SK-N-SH (cell line): ENCODE measurements around the gene RAB26. TPM values are rescaled to one million over a fixed set of nuclear protein-coding genes. Genes with fewer than 3 reads are reported as not detected.

Experiments
- CTCF ChIA-PET: fragments of 300-600, 350-600 bp; formaldehyde crosslinking; extraction: SDS; loops from one replicate; lab custom pipeline; 2021; lab: Yijun Ruan, JAX
- POLR2A ChIA-PET: fragments of 350-600 bp; sonication (Branson Sonifier 250); formaldehyde crosslinking; extraction: SDS; loops from one replicate; lab custom pipeline; 2020; ENCODE audit warnings: antibody characterized with exemption, inconsistent platforms; lab: Yijun Ruan, JAX
- DNase-seq: peaks from one replicate; pipeline ENCODE4 v3.0.0; 2012
- H2AFZ ChIP-seq: fragments of 200-600 bp; sonication (generic); 2 replicates; pipeline ENCODE4 v1.8.1; 2016; ENCODE audit warnings: antibody characterized with exemption, mild to moderate bottlenecking, low read depth
- H3F3A ChIP-seq: fragments of 200-600 bp; sonication (generic); replicated peaks from 2 replicates; pipeline ENCODE3; 2016; ENCODE audit warnings: antibody characterized with exemption, mild to moderate bottlenecking; ENCODE audit not compliant: insufficient read depth
- H3K27ac ChIP-seq, 2 experiments: fragments of 200-500 bp in 1 of 2; fragments of 200-600 bp in 1 of 2; sonication (Bioruptor generic) in 1 of 2; sonication (generic), shearing (Covaris generic) in 1 of 2; 2 replicates each; pipeline versions ENCODE4 v1.5.1 to v1.6.1; 2014 to 2016; ENCODE audit warnings: low read depth in 2 of 2, inconsistent platforms in 1 of 2, low read length in 1 of 2, mild to moderate bottlenecking in 1 of 2, mixed read lengths in 1 of 2
- H3K27me3 ChIP-seq: fragments of 200-600 bp; sonication (generic), shearing (Covaris generic); 2 replicates; pipeline ENCODE4 v1.6.1; 2016; ENCODE audit warnings: mixed run types; ENCODE audit not compliant: insufficient read depth
- H3K36me3 ChIP-seq, 2 experiments: fragments of 200-500 bp in 1 of 2; fragments of 200-600 bp in 1 of 2; sonication (Bioruptor generic) in 1 of 2; sonication (generic) in 1 of 2; replicated peaks in 1 of 2; 2 replicates each; pipeline versions ENCODE3 to v1.5.1; 2014 to 2016; ENCODE audit warnings: low read length in 1 of 2, mild to moderate bottlenecking in 1 of 2; ENCODE audit not compliant: insufficient read depth in 2 of 2, control insufficient read depth in 1 of 2
- H3K4me1 ChIP-seq, 2 experiments: fragments of 200-500 bp in 1 of 2; fragments of 200-600 bp in 1 of 2; sonication (Bioruptor generic) in 1 of 2; sonication (generic), shearing (Covaris generic) in 1 of 2; 2 replicates each; pipeline versions ENCODE4 v1.5.1 to v1.6.1; 2014 to 2016; ENCODE audit warnings: low read depth in 1 of 2, low read length in 1 of 2, mixed run types in 1 of 2; ENCODE audit not compliant: insufficient read depth in 2 of 2, control insufficient read depth in 1 of 2
- H3K4me2 ChIP-seq: fragments of 200-600 bp; sonication (generic), shearing (Covaris generic); 2 replicates; pipeline ENCODE4 v1.6.1; 2017; ENCODE audit warnings: mixed run types
- H3K4me3 ChIP-seq, 2 experiments: fragments of 200-500 bp in 1 of 2; fragments of 200-600 bp in 1 of 2; sonication (Bioruptor generic) in 1 of 2; sonication (generic), shearing (Covaris generic) in 1 of 2; 2 replicates each; pipeline versions ENCODE4 v1.5.1 to v1.8.1; 2014 to 2016; ENCODE audit warnings: low read depth in 2 of 2, inconsistent platforms in 1 of 2, low read length in 1 of 2, mild to moderate bottlenecking in 1 of 2, mixed read lengths in 1 of 2, moderate library complexity in 1 of 2
- H3K79me2 ChIP-seq: fragments of 200-600 bp; sonication (generic); 2 replicates; pipeline ENCODE4 v1.8.1; 2017; ENCODE audit warnings: mild to moderate bottlenecking; ENCODE audit not compliant: insufficient read depth
- H3K9ac ChIP-seq: fragments of 200-600 bp; sonication (generic); 2 replicates; pipeline ENCODE4 v1.6.1; 2017; ENCODE audit warnings: mixed run types
- H3K9me2 ChIP-seq: fragments of 200-600 bp; sonication (generic); 2 replicates; pipeline ENCODE4 v1.6.1; 2017; ENCODE audit warnings: mixed run types
- H3K9me3 ChIP-seq: fragments of 200-600 bp; sonication (generic); 2 replicates; pipeline ENCODE4 v1.6.1; 2017; ENCODE audit warnings: mixed run types, mild to moderate bottlenecking, moderate library complexity
- H4K20me1 ChIP-seq: fragments of 200-600 bp; sonication (generic); 2 replicates; pipeline ENCODE4 v1.6.1; 2017; ENCODE audit warnings: mild to moderate bottlenecking, mixed run types; ENCODE audit not compliant: insufficient read depth
- ELF1 ChIP-seq: IDR thresholded peaks from 2 replicates; pipeline ENCODE4 v1.4.0; 2012
- FOSL2 ChIP-seq: IDR thresholded peaks from 2 replicates; pipeline ENCODE4 v1.4.0; 2012; ENCODE audit warnings: low read depth, mild to moderate bottlenecking, moderate library complexity, borderline replicate concordance
- IRF3 ChIP-seq: fragments of 150-350 bp; IDR thresholded peaks from 2 replicates; pipeline ENCODE4 v1.6.1; 2016; ENCODE audit warnings: mild to moderate bottlenecking, low read depth, low read length
- MEF2A ChIP-seq: IDR thresholded peaks from 2 replicates; pipeline ENCODE4 v1.4.0; 2012; ENCODE audit warnings: low read depth, borderline replicate concordance
- MXI1 ChIP-seq: IDR thresholded peaks from 2 replicates; pipeline ENCODE4 v1.6.1; 2012; ENCODE audit warnings: mild to moderate bottlenecking, low read depth, low read length, improper control_type of control experiment
- NFIC ChIP-seq: IDR thresholded peaks from 2 replicates; pipeline ENCODE4 v1.4.0; 2012; ENCODE audit warnings: borderline replicate concordance
- NRF1 ChIP-seq: IDR thresholded peaks from 2 replicates; pipeline ENCODE4 v1.6.1; 2012; ENCODE audit warnings: low read depth, mild to moderate bottlenecking, low read length
- RAD21 ChIP-seq: IDR thresholded peaks from 2 replicates; pipeline ENCODE4 v1.6.1; 2012; ENCODE audit warnings: mild to moderate bottlenecking, low read length
- RFX5 ChIP-seq: IDR thresholded peaks from 2 replicates; pipeline ENCODE4 v1.6.1; 2012; ENCODE audit warnings: mild to moderate bottlenecking, improper control_type of control experiment, low read length
- RXRA ChIP-seq: IDR thresholded peaks from 2 replicates; pipeline ENCODE4 v1.4.0; 2012; ENCODE audit warnings: low read depth, mild to moderate bottlenecking, borderline replicate concordance
- TEAD4 ChIP-seq: IDR thresholded peaks from 2 replicates; pipeline ENCODE4 v1.4.0; 2012; ENCODE audit warnings: mild to moderate bottlenecking, borderline replicate concordance; ENCODE audit not compliant: insufficient read depth
- USF2 ChIP-seq: fragments of 150-350 bp; IDR thresholded peaks from 2 replicates; pipeline ENCODE4 v1.6.1; 2017; ENCODE audit warnings: antibody characterized with exemption, low read length, low read depth, borderline replicate concordance
- YY1 ChIP-seq: IDR thresholded peaks from 2 replicates; pipeline ENCODE4 v1.4.0; 2012; ENCODE audit warnings: low read depth, mild to moderate bottlenecking
- ZBTB33 ChIP-seq: IDR thresholded peaks from 2 replicates; pipeline ENCODE4 v1.4.0; 2012; ENCODE audit warnings: low read depth, borderline replicate concordance
- WGBS: methylation state at CpG from one replicate; pipeline ENCODE4 v1.1.6; 2017; ENCODE audit warnings: low lambda C conversion rate; 5-methylcytosine and 5-hydroxymethylcytosine counted together
- polyA plus RNA-seq, 3 experiments: library from polyadenylated mRNA; depleted of rRNA; stranded (reverse); fragments of >200 nt; gene quantifications; 2 replicates each; pipeline ENCODE4 v1.2.3, GENCODE V29; 2012

RAB26 gene
- polyA plus RNA-seq, 1 of the 3 experiments (the other 2 are of a cell fraction) = 14.3 TPM

- ChIA-PET CTCF (interaction anchor here (1.0 kb wide), 1 partner anchor 162 kb away, joined by 7 read pairs; no protein-coding TSS in a partner anchor), POLR2A (interaction anchor here (3.5 kb wide), 1 partner anchor 11 kb away, joined by 16 read pairs; the partner anchor contains the start of gene TRAF7)
- WGBS = 100% methylated on average over 4 of the region's 12 CpGs
- no peak overlapping the region for H3K4me2 ChIP-seq
- H3K9me2 ChIP-seq = no peaks in the 10 kb centered on the region
- peaks cover 3% of the 10 kb centered on the region for H3F3A ChIP-seq
- DNase-seq = no peak
- H3K9me3 ChIP-seq = no peaks in the 10 kb centered on the region
- no peak overlapping the region for H3K4me3 ChIP-seq
- no peaks in the 10 kb centered on the region for H3K4me1 ChIP-seq
- no peak overlapping the region for H3K27ac ChIP-seq
- H3K79me2 ChIP-seq = peaks cover 39% of the 10 kb centered on the region
- TF ChIP-seq NFIC (no peak), RAD21 (no peak), MEF2A (no peak), RXRA (no peak), FOSL2 (no peak), USF2 (no peak)
- no peaks in the 10 kb centered on the region for H3K27me3 ChIP-seq
- peaks cover 0 to 45% of the 10 kb centered on the region in 2 experiments for H3K36me3 ChIP-seq
- H2AFZ ChIP-seq = no peak overlapping the region
- H4K20me1 ChIP-seq = peaks cover 33% of the 10 kb centered on the region
- H3K9ac ChIP-seq = no peak overlapping the region
Observed at GRCh38 chr16:2165861-2166260, 17.4 kb downstream of the RAB26 start.

GRCh38 chr16:2166263-2167067 lies 18.0 kb downstream of the RAB26 start:
- Histone ChIP-seq H3K9ac (no peak overlapping the region), H3K4me1 (no peaks in the 10 kb centered on the region), H3K9me2 (no peaks in the 10 kb centered on the region), H3K27me3 (no peaks in the 10 kb centered on the region), H3K4me2 (no peak overlapping the region), H3F3A (peaks cover 3% of the 10 kb centered on the region), H4K20me1 (peaks cover 29% of the 10 kb centered on the region), H3K9me3 (no peaks in the 10 kb centered on the region), H3K79me2 (peaks cover 34% of the 10 kb centered on the region), H3K36me3 (peaks cover 0 to 51% of the 10 kb centered on the region in 2 experiments), H3K4me3 (no peak overlapping the region), H2AFZ (no peak overlapping the region), H3K27ac (no peak overlapping the region)
- POLR2A ChIA-PET = interaction anchor here (3.5 kb wide), 1 partner anchor 11 kb away, joined by 16 read pairs; the partner anchor contains the start of gene TRAF7
- DNase-seq = no peak
- WGBS = 94% methylated on average over 14 of the region's 17 CpGs
- CTCF ChIA-PET = interaction anchor here (1.0 kb wide), 2 partner anchors 12 to 163 kb away, joined by 3 to 7 read pairs; partner anchors contain the start of gene TRAF7
- TF ChIP-seq MXI1 (no peak), YY1 (no peak), ZBTB33 (no peak), ELF1 (no peak), TEAD4 (no peak), IRF3 (no peak), NRF1 (no peak), NFIC (no peak), RFX5 (no peak), FOSL2 (no peak)
